K562 (cell line): ENCODE results near the gene NINJ1. TPM values are rescaled to one million over a fixed set of nuclear protein-coding genes. Genes with fewer than 3 reads are reported as not detected.

Experiments used
- ATAC-seq: fragments of 200-7000 bp; cut with Tn5 transposase; 3 replicates; pipeline ENCODE4 v1.9.1; 2020; ENCODE audit warnings: moderate library complexity
- BruUV-seq: library from RNA; stranded (reverse); fragments of 400-500 nt; replicated peaks from 2 replicates; lab custom pipeline; 2021; lab: Mats Ljungman, UMichigan
- CTCF ChIA-PET: fragments of 300-600 bp; formaldehyde crosslinking; extraction: SDS; loops from one replicate; lab custom pipeline; 2021; ENCODE audit warnings: low intra/inter-chr PET ratio; lab: Yijun Ruan, JAX
- POLR2A ChIA-PET: fragments of 300-600, 350-650 bp; sonication (Branson Sonifier 250); formaldehyde crosslinking; extraction: SDS; loops from one replicate; lab custom pipeline; 2021; ENCODE audit warnings: antibody characterized with exemption, inconsistent platforms; lab: Yijun Ruan, JAX
- DNase-seq, 4 experiments: peaks; one replicate each; pipeline versions ENCODE4 v3.0.0 to v3.0.0-alpha.2; 2011 to 2018; ENCODE audit warnings: low spot score in 3 of 4, mixed read lengths in 3 of 4; ENCODE audit errors: extremely low read depth in 1 of 4
- FAIRE-seq: peaks from 2 replicates; lab custom pipeline; 2011; peaks lifted over from hg19 to GRCh38; lab: Jason Lieb, UNC
- H2AFZ ChIP-seq: 2 replicates; pipeline ENCODE4 v1.6.0; 2011; ENCODE audit warnings: low read depth, low read length, control low read depth, inconsistent platforms
- H3K27ac ChIP-seq: fragments of 200-600 bp; 3 replicates; pipeline ENCODE4 v1.8.0; 2011; ENCODE audit warnings: low read depth, mild to moderate bottlenecking, control low read depth, inconsistent platforms, low read length, moderate library complexity, mixed read lengths; ENCODE audit errors: extremely low read depth
- H3K27me3 ChIP-seq, 2 experiments: fragments of 300-600 bp in 1 of 2; 2 replicates in 1 of 2; 3 replicates in 1 of 2; pipeline versions ENCODE4 v1.6.0 to v1.8.0; 2011; ENCODE audit warnings: inconsistent platforms in 2 of 2, low read length in 2 of 2, mild to moderate bottlenecking in 1 of 2, mixed read lengths in 1 of 2, moderate library complexity in 1 of 2; ENCODE audit not compliant: control insufficient read depth in 2 of 2, insufficient read depth in 2 of 2
- H3K36me3 ChIP-seq: fragments of 300-600 bp; 3 replicates; pipeline ENCODE4 v1.8.0; 2011; ENCODE audit warnings: mild to moderate bottlenecking, low read length, inconsistent platforms; ENCODE audit not compliant: control insufficient read depth, insufficient read depth
- H3K4me1 ChIP-seq, 2 experiments: fragments of 200-600 bp in 1 of 2; replicated peaks in 1 of 2; 2 replicates in 1 of 2; 3 replicates in 1 of 2; pipeline versions ENCODE4 v1.5.1 to v1.8.0; 2011; ENCODE audit warnings: inconsistent platforms in 2 of 2, low read length in 2 of 2, mild to moderate bottlenecking in 1 of 2, mixed read lengths in 1 of 2, moderate library complexity in 1 of 2; ENCODE audit not compliant: control insufficient read depth in 2 of 2, insufficient read depth in 2 of 2
- H3K4me2 ChIP-seq: 2 replicates; pipeline ENCODE4 v1.6.1; 2011; ENCODE audit warnings: low read length, control low read depth, inconsistent platforms, mixed read lengths; ENCODE audit not compliant: insufficient read depth
- H3K4me3 ChIP-seq: fragments of 200-600 bp; sonication (generic), shearing (Covaris generic); 2 replicates; pipeline ENCODE4 v1.5.1; 2016; ENCODE audit warnings: control low read depth, inconsistent platforms
- H3K79me2 ChIP-seq: fragments of 200-600 bp; 3 replicates; pipeline ENCODE4 v1.8.0; 2011; ENCODE audit warnings: low read length, inconsistent platforms; ENCODE audit not compliant: control insufficient read depth, insufficient read depth
- H3K9ac ChIP-seq, 2 experiments: 2 replicates each; pipeline versions ENCODE4 v1.6.0 to v1.6.1; 2011; ENCODE audit warnings: low read depth in 2 of 2, low read length in 2 of 2, control low read depth in 1 of 2, inconsistent platforms in 1 of 2, mild to moderate bottlenecking in 1 of 2, mixed read lengths in 1 of 2; ENCODE audit not compliant: insufficient read depth in 1 of 2
- H3K9me1 ChIP-seq: one replicate; pipeline ENCODE4 v1.6.0; 2011; ENCODE audit warnings: inconsistent platforms, mild to moderate bottlenecking, low read length, moderate library complexity; ENCODE audit not compliant: control insufficient read depth, insufficient read depth
- H3K9me3 ChIP-seq: replicated peaks from 2 replicates; pipeline ENCODE4 v1.5.1; 2011; ENCODE audit warnings: low read depth, low read length, inconsistent platforms; ENCODE audit not compliant: control insufficient read depth, insufficient read depth
- H4K20me1 ChIP-seq: replicated peaks from 2 replicates; pipeline ENCODE4 v1.6.1; 2011; ENCODE audit warnings: low read length, inconsistent platforms, mixed read lengths; ENCODE audit not compliant: control insufficient read depth, insufficient read depth
- CBFA2T3 ChIP-seq: fragments of 450-650 bp; IDR thresholded peaks from 2 replicates; pipeline ENCODE4 v1.6.1; 2017
- TSC22D4 ChIP-seq: fragments of 450-650 bp; IDR thresholded peaks from 2 replicates; pipeline ENCODE4 v1.6.1; 2016; ENCODE audit warnings: missing genetic modification characterization, missing biosample characterization, control low read depth
- ZBTB1 ChIP-seq: sonication (generic); formaldehyde crosslinking; IDR thresholded peaks from 2 replicates; pipeline ENCODE4 v1.8.1; 2023; ENCODE audit warnings: missing genetic modification reagents, low read depth, mild to moderate bottlenecking, borderline replicate concordance
- WGBS: fragments of 100-300 bp; shearing (Covaris generic); methylation state at CpG from one replicate; pipeline ENCODE4 v1.1.6; 2016; ENCODE audit warnings: low coverage, mixed read lengths; ENCODE audit not compliant: insufficient coverage; ENCODE audit errors: missing lambda C conversion rate; 5-methylcytosine and 5-hydroxymethylcytosine counted together
- in situ Hi-C: fragments of 300-500 bp; cut with MboI; formaldehyde crosslinking; loops from 4 replicates; pipeline ENCODE4 v1.15.0; 2018; ENCODE audit warnings: inconsistent platforms, mixed read lengths
- intact Hi-C: fragments of 100-400 bp; cut with micrococcal nuclease; formaldehyde crosslinking; loops from 2 replicates; pipeline ENCODE4 v1.14.2; 2022
- polyA plus RNA-seq, 8 experiments: library from polyadenylated mRNA; depleted of rRNA in 4 of 8; stranded (reverse) in 5 of 8; unstranded in 3 of 8; fragments of >200 nt; fragmentation: Nextera tagmentation in 2 of 8; fragmentation: Illumina TruSeq in 1 of 8; extraction: Ambion mirVana in 2 of 8; extraction: Trizol in 1 of 8; gene quantifications; 2 replicates each; pipeline versions ENCODE4 v1.2.1 to v1.2.3, GENCODE V29; 2011 to 2014; ENCODE audit warnings: inconsistent platforms in 1 of 8, missing spikeins in 1 of 8
- total RNA-seq, 7 experiments: library from RNA; depleted of rRNA in 6 of 7; stranded (reverse); fragments of >200 nt in 6 of 7; fragmentation: Illumina TruSeq in 2 of 7; extraction: Trizol in 2 of 7; gene quantifications; 2 replicates each; pipeline versions ENCODE4 v1.2.1 to v1.2.3, GENCODE V29; 2011 to 2021; ENCODE audit warnings: low replicate concordance in 1 of 7
- TF ChIP-seq, protein P1 (sequence below): sonication (generic); formaldehyde crosslinking; IDR thresholded peaks from 2 replicates; pipeline ENCODE4 v1.9.0; 2022; ENCODE audit warnings: mild to moderate bottlenecking, missing genetic modification reagents

Gene NINJ1
- total and polyA plus RNA-seq, 9 of the 15 experiments (the other 6 are each of a cell fraction or from before 2014, with no cell fraction given), result 0.13 to 8.4 (median 4.9) TPM

- no peak for DNase-seq
- H3K4me2 ChIP-seq, result no peak overlapping the region
- no peak for FAIRE-seq
- no peak overlapping the region for H3K27ac ChIP-seq
- no peak for ATAC-seq
- H3K79me2 ChIP-seq, result no peaks in the 10 kb centered on the region; the same call in 2 of the 3 replicates
- no peaks in the 10 kb centered on the region for H3K36me3 ChIP-seq
- no peaks in the 10 kb centered on the region for H4K20me1 ChIP-seq
- WGBS, result 73% methylated on average over 12 of the region's 15 CpGs
- no peaks in the 10 kb centered on the region for H3K9me1 ChIP-seq
- in situ Hi-C loops, result no loop called here
- intact Hi-C loops, result no loop called here
- no peak overlapping the region for H3K4me3 ChIP-seq
- BruUV-seq, result no TSS peak
- POLR2A ChIA-PET, result interaction anchor here (0.6 to 1.5 kb wide), 4 partner anchors 11 to 134 kb away, joined by 3 to 5 read pairs (median 4); no protein-coding TSS in a partner anchor
- TF ChIP-seq CBFA2T3 (no peak), TSC22D4 (tag) (no peak)
- TF ChIP-seq, all 486 proteins: peak for 0
- no peaks in the 10 kb centered on the region for H3K27me3 ChIP-seq
- no peak overlapping the region for H2AFZ ChIP-seq
- H3K9ac ChIP-seq, result peak overlapping the region in 1 of 2 experiments; percentile 42; a peak in 1 of 4 replicates
- CTCF ChIA-PET, result no interaction called here
- peaks cover 13 to 70% of the 10 kb centered on the region in 2 experiments for H3K4me1 ChIP-seq
- H3K9me3 ChIP-seq, result no peaks in the 10 kb centered on the region
Measured at GRCh38 chr9:93130861-93131481, 3.1 kb downstream of the NINJ1 start.

DNA sequence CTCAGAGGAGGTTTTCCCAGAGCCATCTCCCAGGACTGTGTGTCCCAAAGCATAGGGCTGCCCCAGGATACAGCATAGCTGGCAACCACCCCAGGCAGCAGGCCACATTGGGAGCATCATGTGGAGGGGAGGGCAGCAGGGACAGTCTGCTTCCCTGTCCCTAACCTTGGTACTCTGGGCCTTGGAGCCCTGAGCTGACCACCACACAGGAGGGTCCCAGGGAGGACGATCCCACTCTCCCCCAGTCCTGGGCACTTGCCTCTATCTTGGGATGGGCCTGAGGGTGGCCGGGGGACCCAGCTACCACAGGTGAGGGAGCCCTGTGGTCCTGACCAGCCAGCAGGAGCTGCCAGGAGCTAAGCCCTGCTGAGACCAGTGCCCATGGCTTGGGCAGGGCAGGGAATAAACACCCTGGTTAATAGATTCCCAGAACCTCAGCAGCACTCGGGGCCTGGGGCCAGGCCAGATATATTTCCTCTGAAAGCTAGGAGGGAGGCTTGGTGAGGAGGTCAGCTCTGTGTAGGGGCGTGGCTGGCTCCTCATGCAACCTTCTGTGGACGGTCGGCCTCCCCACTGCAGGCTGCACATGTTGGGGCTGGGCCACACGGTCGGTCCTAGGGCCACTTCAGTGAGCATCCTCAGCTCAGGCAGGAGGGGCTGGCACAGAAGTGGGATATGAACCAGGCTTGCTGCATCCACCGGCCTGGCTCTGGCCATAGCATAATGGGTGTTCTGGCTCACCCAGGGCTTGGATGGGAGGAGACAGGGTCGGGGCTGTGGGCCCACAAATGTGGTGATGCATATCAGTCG, 4.2 kb downstream of the NINJ1 start:
- DNase-seq, result no peak
- no peak overlapping the region for H2AFZ ChIP-seq
- intact Hi-C loops (no loop called here), in situ Hi-C loops (no loop called here)
- H3K79me2 ChIP-seq, result no peaks in the 10 kb centered on the region; the same call in 2 of the 3 replicates
- no peak overlapping the region for H3K4me2 ChIP-seq
- no peak overlapping the region for H3K27ac ChIP-seq
- 38% methylated on average over 11 of the region's 11 CpGs for whole genome bisulfite sequencing
- no peak for ATAC-seq
- ChIA-PET CTCF (no interaction called here), POLR2A (interaction anchor here (0.9 to 2.0 kb wide), 6 partner anchors 10 to 90 kb away, joined by 3 to 16 read pairs (median 3); no protein-coding TSS in a partner anchor)
- no peaks in the 10 kb centered on the region for H4K20me1 ChIP-seq
- BruUV-seq, result no TSS peak
- FAIRE-seq, result no peak
- H3K27me3 ChIP-seq, result no peaks in the 10 kb centered on the region
- H3K36me3 ChIP-seq, result no peaks in the 10 kb centered on the region
- H3K4me1 ChIP-seq, result peaks cover 13 to 66% of the 10 kb centered on the region in 2 experiments
- H3K9me3 ChIP-seq, result no peaks in the 10 kb centered on the region
- no peak overlapping the region for H3K9ac ChIP-seq
- H3K4me3 ChIP-seq, result no peak overlapping the region
- H3K9me1 ChIP-seq, result no peaks in the 10 kb centered on the region
- TF ChIP-seq ZBTB1 (CRISPR knock-in tag), result no peak
- TF ChIP-seq, protein P1, sequence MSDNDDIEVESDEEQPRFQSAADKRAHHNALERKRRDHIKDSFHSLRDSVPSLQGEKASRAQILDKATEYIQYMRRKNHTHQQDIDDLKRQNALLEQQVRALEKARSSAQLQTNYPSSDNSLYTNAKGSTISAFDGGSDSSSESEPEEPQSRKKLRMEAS (CRISPR knock-in tag), result peak; percentile 21; the same call in 1 of the 2 replicates
